HG03139 (cell line): ENCODE results near the gene SYNE1.

Source experiments
- ATAC-seq: cut with Tn5 transposase; IDR thresholded peaks from one replicate; pipeline ENCODE4 v1.9.1; 2021; ENCODE audit not compliant: unreplicated experiment

Gene SYNE1

GRCh38 chr6:152293404-152293803 lies 343.8 kb downstream of the SYNE1 start:
- ATAC-seq = no peak

GRCh38 chr6:152292555-152292954 lies 344.6 kb downstream of the SYNE1 start:
- no peak for ATAC-seq

DNA sequence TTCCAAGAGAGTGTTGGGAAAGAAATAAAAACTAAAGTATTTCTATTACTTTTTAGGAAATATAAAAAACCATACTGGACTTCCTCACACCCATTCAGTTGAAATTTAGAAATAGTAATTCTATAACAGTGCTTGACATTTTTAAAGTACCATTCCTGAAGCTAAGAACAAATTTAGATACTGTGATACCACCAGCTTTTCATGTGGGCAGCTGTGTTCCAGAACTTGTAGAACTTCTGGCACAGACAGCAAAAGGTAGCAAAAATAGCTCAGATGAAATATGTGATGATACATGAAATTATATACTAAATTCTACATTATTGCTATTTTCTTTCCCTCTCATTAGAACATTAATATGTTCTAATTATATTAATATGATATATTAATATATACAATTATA lies 346.5 kb downstream of the SYNE1 start:
- ATAC-seq = no peak

GRCh38 chr6:152277826-152278329 lies 359.3 kb downstream of the SYNE1 start:
- ATAC-seq = no peak

- no peak for ATAC-seq
Measured at GRCh38 chr6:152273638-152274037, 363.5 kb downstream of the SYNE1 start.

GRCh38 chr6:152273002-152273401 lies 364.2 kb downstream of the SYNE1 start:
- no peak for ATAC-seq

DNA sequence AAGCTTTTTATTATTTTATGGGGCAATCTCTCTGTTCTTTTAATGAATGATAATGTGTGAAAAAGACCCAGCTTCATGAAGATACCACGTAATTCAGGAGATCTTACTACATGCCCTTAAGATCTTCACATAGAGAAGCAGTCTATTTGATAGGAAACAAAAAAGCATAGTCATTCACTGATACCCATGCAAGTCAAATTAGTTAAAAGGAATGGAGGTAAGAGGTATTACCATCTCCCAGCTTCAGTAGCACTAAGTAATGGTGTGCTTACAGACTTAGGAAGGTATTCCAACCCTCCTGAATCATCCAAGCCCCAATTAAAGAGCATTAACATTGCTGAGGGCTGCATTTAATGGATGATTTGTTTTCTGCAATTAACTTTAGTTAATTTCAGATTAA lies 364.7 kb downstream of the SYNE1 start:
- no peak for ATAC-seq

DNA sequence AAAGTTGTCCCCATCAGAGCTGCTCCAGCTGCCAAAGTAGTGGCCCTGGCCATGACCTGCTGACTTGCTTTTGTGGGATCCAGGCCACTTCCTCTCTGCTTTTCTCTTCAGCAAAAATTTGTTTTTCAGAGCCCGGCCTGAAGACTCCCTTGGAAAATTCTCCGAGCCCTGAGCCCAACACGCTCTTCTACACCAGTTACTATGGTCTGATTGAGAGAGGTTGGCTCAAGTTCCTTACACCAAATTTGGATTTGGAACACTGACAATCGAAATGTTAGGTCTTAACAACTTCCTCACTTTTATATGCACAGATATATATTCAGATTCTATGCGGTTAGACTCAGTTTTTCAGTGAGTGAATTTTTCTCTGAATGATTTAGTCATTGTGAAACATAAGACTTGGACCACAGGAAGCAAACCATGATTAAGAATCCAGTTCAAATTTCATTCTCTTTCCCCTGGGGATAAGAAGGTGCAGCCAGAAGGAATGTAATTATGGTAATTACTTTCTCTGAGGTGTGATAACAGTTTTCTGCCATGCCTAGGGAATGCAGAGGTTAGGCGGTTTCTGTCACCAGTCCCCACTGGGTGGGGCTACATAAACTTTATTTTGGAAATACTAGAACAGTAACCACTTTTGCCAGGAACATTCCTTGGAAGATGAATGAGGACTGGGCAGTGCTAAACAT lies 365.2 kb downstream of the SYNE1 start:
- ATAC-seq = no peak

- no peak for ATAC-seq
Measured at GRCh38 chr6:152270301-152270925, 366.7 kb downstream of the SYNE1 start.

GRCh38 chr6:152268846-152269442 lies 368.2 kb downstream of the SYNE1 start:
- ATAC-seq = no peak

- ATAC-seq = no peak
Measured at GRCh38 chr6:152267967-152268845, 369.0 kb downstream of the SYNE1 start.

DNA sequence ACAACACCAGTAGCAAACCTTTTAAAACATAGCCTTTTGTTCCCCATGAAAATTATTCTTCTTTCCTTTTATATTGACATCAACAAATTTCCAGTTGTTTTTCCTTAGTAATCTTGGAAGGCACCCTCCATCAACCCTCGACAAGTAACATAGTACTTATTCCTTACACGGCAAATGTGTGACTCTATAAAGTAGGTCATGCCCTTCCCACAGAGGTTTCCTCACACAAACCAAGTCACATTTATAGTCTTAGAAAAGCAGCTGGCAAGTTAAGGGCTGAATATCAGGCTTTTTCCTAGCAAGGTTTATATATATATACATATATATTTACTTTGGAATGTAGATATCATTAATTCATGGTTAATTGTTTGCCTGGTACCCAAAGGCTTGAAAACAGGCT lies 371.5 kb downstream of the SYNE1 start:
- no peak for ATAC-seq

- no peak for ATAC-seq
Measured at GRCh38 chr6:152263582-152263981, 373.6 kb downstream of the SYNE1 start.

- ATAC-seq = no peak
Measured at GRCh38 chr6:152261179-152261578, 376.0 kb downstream of the SYNE1 start.

- no peak for ATAC-seq
Measured at GRCh38 chr6:152259234-152259633, 377.9 kb downstream of the SYNE1 start.

DNA sequence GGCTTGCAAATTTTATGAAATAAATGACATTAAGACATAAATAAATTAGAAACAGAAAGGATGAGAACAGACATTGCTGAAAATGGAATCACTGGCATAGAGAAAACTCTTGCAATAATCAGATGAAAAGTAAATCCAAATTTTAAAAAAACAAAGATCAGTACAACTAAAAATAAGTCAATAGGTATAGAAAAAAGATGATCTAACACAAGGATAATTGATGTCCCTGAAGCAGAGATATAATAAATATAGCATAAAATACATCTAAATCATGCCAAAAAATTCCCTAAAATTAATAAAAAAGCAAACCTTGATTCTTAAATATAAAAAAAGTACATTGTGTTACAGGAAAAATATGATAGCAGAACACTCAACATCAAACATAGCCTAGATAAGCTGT lies 379.6 kb downstream of the SYNE1 start:
- ATAC-seq = no peak

- no peak for ATAC-seq
Measured at GRCh38 chr6:152250127-152250526, 387.0 kb downstream of the SYNE1 start.

GRCh38 chr6:152248980-152249379 lies 388.2 kb downstream of the SYNE1 start:
- no peak for ATAC-seq

DNA sequence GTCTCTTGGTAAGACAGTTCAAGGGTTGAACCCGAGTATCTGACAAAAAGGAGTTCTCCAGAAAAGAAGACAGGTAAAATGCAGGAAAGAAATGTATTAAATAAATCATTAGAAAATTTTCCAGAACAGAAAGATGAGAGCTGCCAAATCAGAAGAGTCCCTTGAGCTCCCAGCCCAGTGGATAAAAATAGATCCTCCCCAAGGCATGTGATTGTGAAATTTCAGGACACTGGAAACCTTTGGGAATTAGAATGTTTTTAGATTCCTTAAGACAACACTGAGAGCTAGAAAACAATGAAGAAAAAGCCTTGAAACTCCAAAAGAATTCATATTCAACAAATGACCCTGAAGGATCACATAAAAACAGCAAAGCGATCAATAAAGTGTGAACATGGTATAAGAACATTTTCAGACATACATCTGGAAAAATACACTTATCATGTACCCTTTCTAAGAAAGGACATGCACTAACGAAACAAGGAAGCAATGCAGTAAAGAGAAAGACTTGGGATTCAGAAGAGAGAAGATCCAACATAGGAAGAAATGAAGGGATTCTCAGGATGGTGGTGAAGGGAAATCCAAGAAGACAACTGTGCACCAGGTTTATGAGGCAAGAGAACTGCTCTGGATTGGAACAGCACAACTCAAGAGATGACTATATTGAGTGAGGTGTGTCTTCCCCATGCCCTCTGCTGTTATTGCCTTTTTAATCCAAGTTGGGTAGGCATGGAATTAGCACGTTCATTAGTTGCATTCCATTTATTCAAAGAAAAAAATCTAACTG lies 390.4 kb downstream of the SYNE1 start:
- no peak for ATAC-seq

- no peak for ATAC-seq
Measured at GRCh38 chr6:152244998-152245630, 392.0 kb downstream of the SYNE1 start.
